NCI-H226 (cell line): Measurements from ENCODE around the gene LILRB3.
"Not testable (repeated sequence)": the region's sequence is repeated elsewhere in the genome, so short reads cannot be mapped to it uniquely, and the experiment has no call there.

Source experiments
- DNase-seq: peaks from one replicate; pipeline ENCODE4 v3.0.0-alpha.2; 2015

Gene LILRB3

GRCh38 chr19:54209058-54209810, 13.6 kb downstream of the LILRB3 start:
- DNase-seq = no peak

GRCh38 chr19:54208784-54209057, 14.1 kb downstream of the LILRB3 start:
- no peak for DNase-seq

GRCh38 chr19:54207983-54208783, 14.6 kb downstream of the LILRB3 start:
- DNase-seq = peak; percentile 90

GRCh38 chr19:54207676-54207982, 15.2 kb downstream of the LILRB3 start:
- DNase-seq = no peak

- not testable (repeated sequence) for DNase-seq
Measured at GRCh38 chr19:54207193-54207592, 15.6 kb downstream of the LILRB3 start.

DNA sequence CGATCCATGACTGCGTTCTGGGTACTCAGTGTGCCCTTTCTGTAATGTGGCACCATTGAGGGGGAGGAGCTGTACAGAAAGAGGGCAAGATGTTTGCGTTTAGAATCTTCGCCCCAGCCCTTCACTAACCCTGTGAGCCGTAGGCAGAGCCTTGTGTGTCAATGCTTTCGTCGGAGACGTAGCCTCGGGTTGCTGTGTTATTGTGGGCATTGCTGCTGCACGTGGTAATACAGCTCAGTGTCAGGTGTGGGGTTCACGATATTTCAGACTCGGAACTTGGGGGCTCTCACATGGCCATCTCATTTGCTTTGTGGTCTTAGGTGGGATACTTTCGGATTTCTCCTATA, 16.0 kb downstream of the LILRB3 start:
- no peak for DNase-seq

DNA sequence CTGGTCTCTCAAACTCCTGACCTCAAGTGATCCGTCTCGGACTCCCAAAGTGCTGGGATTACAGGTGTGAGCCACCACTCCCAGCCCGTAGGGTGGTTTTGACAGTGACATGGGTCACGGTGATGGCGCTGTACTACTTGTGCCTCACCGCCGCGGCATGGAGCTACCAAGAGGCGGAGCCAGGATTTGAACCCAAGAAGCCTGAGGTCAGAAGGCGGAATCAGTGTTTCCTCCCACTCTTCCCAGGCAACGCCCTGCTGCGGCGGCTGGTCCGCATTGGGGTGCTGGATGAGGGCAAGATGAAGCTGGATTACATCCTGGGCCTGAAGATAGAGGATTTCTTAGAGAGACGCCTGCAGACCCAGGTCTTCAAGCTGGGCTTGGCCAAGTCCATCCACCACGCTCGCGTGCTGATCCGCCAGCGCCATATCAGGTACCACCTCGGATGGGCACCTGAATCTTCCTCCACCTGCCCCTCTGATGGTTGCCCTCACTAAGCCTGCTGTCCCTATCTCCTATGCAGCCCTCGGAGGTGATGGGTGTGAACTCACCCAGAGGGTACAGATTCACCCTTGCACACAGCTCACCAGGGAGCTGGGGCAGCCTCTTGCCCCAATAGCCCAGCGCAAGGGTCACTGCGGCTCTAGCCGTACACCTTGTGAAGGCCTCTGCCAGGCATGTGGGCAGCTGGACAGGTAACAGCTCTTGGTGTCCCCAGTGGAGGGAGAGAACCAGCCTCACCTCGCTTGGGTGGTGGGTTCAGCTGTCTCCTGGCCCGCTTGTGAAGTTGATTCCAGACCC, 16.6 kb downstream of the LILRB3 start:
- no peak for DNase-seq

DNA sequence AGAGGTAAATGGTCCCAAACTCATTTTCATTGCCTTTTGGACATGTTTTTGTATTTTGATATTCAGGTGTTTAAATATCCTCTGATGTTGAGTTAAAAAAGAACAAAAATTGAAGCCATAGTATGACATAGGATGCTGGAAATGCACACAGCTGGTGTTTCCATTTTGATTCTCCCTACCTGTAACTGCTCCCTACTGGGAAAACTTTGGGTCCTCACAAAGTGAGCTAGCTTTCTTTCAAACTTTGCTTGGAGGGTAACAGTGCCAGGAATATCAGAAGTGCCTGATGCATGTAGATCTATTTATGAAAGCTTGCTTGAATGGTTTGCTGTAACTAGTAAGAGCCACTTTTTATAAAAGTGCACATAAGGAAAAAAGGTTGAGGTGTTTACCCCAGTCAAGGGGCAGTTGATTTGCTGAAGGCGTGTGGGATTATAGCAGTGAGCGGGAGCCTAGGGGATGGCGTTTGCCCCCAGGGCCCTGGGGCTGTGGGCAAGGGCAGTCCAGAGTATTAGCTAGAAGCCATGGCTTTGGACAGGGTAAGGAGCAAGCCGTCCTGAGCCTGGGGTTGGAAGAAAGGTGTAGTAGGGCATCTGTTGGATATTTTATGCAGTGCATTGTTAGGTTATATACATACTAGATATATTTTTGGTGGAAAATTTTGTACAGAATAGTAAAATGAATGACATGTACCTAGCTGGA, 17.9 kb downstream of the LILRB3 start:
- DNase-seq = no peak

DNA sequence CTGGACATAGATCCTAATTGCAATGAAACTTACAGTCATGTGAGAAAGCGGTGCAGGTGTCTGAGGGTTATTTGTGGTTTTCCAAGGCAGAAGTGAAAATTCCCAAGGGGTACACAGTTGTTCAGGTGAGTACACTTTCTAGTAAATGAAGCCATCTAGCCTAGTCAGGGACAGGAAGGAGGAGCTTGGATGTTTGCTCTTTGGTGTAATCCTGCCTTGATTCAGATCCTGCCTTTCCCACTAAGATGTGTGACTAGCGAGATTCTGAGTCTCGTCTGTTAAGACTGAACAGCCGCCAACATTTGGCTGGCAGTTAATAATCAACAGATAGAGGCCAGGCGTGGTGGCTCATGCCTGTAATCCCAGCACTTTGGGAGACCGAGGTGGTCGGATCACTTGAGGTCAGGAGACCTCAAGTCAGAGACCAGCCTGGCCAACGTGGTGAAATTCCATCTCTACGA, 19.6 kb downstream of the LILRB3 start:
- DNase-seq = no peak

DNA sequence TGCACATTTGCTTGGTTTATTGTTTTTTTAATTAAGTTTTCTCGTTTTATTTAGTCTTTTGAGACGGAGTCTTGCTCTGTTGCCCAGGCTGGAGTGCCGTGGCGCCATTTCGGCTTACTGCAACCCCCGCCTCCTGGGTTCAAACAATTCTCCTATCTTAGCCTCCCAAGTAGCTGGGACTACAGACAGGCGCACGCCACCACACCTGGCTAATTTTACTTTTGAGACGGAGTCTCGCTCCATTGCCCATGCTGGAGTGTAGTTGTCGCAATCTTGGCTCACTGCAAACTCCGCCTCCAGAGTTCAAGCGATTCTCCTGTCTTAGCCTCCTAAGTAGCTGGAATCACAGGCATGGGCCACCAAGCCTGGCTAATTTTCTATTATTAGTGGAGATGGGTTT, 20.8 kb downstream of the LILRB3 start:
- no peak for DNase-seq

- DNase-seq = no peak
Measured at GRCh38 chr19:54201172-54201701, 21.6 kb downstream of the LILRB3 start.

DNA sequence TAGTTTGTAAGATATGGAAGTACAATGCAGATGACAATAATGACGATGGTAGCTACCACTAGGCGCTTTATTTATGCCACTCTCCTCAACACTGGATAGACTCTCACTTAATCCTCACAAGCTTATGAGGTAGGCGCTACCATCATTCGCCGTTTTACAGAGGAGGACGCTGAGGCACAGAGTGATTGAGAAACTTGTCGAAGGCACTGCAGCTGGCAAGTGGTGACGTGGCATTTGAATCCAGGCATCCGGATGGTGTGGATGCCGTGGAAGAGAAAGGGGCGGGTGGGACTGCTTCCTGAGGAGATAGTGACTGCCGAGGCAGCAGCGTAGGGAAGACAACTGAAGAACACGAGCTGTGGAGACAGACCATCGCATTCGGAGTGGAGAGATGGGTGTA, 23.4 kb downstream of the LILRB3 start:
- DNase-seq = no peak

- no peak for DNase-seq
Measured at GRCh38 chr19:54197121-54197520, 25.7 kb downstream of the LILRB3 start.

DNA sequence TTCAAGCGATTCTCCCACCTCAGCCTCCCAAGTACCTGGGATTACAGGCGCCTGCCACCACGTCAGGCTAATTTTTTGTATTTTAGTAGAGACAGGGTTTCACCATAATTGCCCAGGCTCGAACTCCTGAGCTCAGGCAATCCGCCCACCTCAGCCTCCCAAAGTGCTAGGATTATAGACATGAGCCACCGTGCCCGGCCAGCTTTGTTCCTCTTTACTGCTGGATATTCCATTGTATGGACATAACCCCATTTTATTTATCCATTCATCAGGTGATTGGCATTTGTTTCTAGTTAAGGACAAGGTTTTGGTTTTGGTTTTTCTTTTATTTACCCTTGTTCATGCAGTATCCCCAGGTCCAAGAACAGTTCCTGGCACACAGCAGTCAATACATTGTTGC, 26.3 kb downstream of the LILRB3 start:
- DNase-seq = no peak

DNA sequence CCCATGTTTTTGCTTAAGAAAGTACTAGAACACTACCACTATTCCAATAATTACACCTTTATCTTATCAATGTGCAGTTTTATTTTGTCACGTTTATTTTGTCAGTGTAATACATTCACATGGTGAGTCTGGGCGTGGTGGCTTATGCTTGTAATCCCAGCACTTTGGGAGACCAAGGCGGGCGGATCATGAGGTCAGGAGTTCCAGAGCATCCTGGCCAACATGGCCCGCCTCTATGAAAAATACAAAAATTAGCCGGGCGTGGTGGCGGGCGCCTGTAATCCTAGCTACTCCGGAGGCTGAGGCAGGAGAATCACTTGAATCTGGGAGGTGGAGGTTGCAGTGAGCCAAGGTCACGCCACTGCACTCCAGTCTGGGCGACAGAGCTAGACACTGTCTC, 28.3 kb downstream of the LILRB3 start:
- DNase-seq = not testable (repeated sequence)

DNA sequence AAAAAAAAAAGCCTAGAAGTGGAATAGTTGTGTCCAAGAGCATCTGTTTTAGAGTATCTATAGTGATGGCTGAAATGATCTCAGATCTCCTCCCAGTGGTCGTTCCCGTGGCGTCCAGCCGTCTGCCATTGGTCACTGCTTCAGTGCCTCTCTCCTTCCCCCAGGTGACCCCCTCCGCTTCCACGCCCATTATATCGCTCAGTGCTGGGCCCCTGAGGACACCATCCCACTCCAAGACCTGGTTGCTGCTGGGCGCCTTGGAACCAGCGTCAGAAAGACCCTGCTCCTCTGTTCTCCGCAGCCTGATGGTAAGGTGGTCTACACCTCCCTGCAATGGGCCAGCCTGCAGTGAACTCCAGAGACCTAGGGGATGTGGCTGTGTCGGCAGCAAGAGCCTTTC, 29.8 kb downstream of the LILRB3 start:
- DNase-seq = no peak

DNA sequence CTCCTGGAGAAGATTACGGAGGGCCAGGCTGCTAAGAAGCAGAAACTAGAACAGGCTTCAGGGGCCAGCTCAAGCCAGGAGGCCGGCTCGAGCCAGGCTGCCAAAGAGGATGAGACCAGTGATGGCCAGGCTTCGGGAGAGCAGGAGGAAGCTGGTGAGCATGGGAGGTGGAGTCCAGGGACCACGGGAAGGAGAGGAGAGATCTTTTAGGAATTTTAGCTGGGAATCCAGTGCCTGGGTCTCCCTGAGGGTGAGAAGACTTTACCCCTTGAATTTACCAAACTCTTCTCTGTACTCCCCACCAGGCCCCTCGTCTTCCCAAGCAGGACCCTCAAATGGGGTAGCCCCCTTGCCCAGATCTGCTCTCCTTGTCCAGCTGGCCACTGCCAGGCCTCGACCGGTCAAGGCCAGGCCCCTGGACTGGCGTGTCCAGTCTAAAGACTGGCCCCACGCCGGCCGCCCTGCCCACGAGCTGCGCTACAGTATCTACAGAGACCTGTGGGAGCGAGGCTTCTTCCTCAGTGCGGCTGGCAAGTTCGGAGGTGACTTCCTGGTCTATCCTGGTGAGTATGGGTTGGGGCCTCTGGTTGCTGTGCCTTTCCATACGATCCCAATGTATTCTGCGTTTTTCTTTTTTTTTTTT, 30.9 kb downstream of the LILRB3 start:
- DNase-seq = no peak

GRCh38 chr19:54191011-54191810, 31.6 kb downstream of the LILRB3 start, which contains the start of gene TSEN34:
TSEN34 (plus strand) TSS chr19:54191308; CDS start chr19:54191365, 57 bp downstream.
- DNase-seq = peak; percentile 80

- DNase-seq = peak; percentile 99
Measured at GRCh38 chr19:54190503-54191010, 32.2 kb downstream of the LILRB3 start.

DNA sequence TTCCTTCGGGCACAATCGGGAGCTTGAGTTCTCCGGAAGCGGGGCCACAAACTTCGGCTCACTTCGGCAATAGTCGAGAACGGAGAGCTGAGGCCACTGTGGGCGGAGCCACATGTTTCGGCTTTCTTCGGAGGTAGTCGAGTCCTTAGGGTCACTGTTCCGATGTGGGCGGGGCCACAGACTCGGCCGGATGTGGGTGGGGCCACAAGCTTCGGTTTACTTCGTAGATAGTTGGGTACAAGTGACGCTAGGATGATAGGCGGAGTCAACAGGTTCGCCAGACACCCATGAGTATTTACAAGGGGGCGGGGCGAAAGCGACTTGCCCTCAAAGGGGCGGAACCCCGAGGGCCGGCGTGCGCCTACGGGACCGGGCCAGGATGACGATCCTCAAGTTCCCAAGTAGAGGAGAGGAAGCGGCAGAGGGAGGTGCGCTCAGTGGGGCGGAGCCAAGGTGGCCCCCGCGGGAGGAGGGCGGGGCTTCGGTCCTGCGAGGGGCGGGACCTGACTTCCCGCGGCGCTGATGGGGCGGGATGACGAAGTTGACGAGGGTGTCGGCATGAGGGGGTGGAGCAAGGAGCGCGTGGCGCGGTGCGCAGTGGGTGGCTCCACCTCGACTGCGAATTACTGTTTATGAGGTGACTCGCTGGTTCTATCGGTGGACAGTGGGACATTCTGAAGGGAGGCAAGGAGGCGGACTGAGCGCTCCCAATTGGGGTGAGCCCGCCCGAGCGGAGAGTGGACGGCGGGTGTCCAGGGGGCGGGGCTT, 32.9 kb downstream of the LILRB3 start:
- DNase-seq = peak; percentile 99
